GM12878 (cell line): ENCODE data around the gene COMT. TPM values are rescaled to one million over a fixed set of nuclear protein-coding genes. Genes with fewer than 3 reads are reported as not detected.

Source experiments
- CHD1 ChIP-seq: IDR thresholded peaks from 2 replicates; pipeline ENCODE4 v1.6.1; 2012; ENCODE audit warnings: low read depth, low read length, improper control_type of control experiment
- CUX1 ChIP-seq: IDR thresholded peaks from 2 replicates; pipeline ENCODE4 v1.6.1; 2012; ENCODE audit warnings: improper control_type of control experiment, low read depth, low read length; ENCODE audit not compliant: insufficient replicate concordance
- IRF4 ChIP-seq: IDR thresholded peaks from 2 replicates; pipeline ENCODE4 v1.6.1; 2011; ENCODE audit warnings: low read depth, low read length
- MTA2 ChIP-seq: fragments of 450-650 bp; IDR thresholded peaks from 2 replicates; pipeline ENCODE4 v1.6.1; 2016; ENCODE audit warnings: low read depth, mild to moderate bottlenecking, moderate library complexity
- PKNOX1 ChIP-seq: fragments of 450-650 bp; IDR thresholded peaks from 2 replicates; pipeline ENCODE4 v1.6.1; 2016; ENCODE audit warnings: mild to moderate bottlenecking
- RB1 ChIP-seq: fragments of 450-650 bp; formaldehyde crosslinking; IDR thresholded peaks from 2 replicates; pipeline ENCODE4 v1.6.1; 2017; ENCODE audit warnings: mild to moderate bottlenecking, borderline replicate concordance
- TBL1XR1 ChIP-seq: IDR thresholded peaks from 2 replicates; pipeline ENCODE4 v1.6.1; 2012; ENCODE audit warnings: low read depth, low read length, improper control_type of control experiment
- ZNF24 ChIP-seq: fragments of 450-650 bp; IDR thresholded peaks from 2 replicates; pipeline ENCODE4 v1.6.1; 2017; ENCODE audit warnings: antibody characterized with exemption, mild to moderate bottlenecking
- ZNF384 ChIP-seq: IDR thresholded peaks from 2 replicates; pipeline ENCODE4 v1.6.1; 2012; ENCODE audit warnings: low read depth, mild to moderate bottlenecking, low read length, improper control_type of control experiment, borderline replicate concordance
- polyA plus RNA-seq, 11 experiments: library from polyadenylated mRNA; depleted of rRNA in 4 of 11; unstranded in 6 of 11; stranded (reverse) in 5 of 11; fragments of >200 nt; fragmentation: Nextera tagmentation in 4 of 11; fragmentation: Illumina TruSeq in 1 of 11; extraction: Ambion mirVana in 4 of 11; extraction: Trizol in 1 of 11; gene quantifications; 1 replicate in 1 of 11; 2 replicates in 10 of 11; pipeline versions ENCODE4 v1.2.1 to v1.2.3, GENCODE V29; 2011 to 2016; ENCODE audit warnings: inconsistent platforms in 2 of 11, missing spikeins in 2 of 11, low read depth in 1 of 11
- total RNA-seq, 4 experiments: library from RNA; depleted of rRNA in 3 of 4; stranded (reverse); fragments of >200 nt in 3 of 4; fragmentation: Illumina TruSeq in 1 of 4; extraction: Trizol in 1 of 4; gene quantifications; 2 replicates each; pipeline versions ENCODE4 v1.2.1 to v1.2.3, GENCODE V29; 2013 to 2021

The COMT gene
- total and polyA plus RNA-seq, 10 of the 15 experiments (the other 5 are each of a cell fraction or from before 2014, with no cell fraction given): 4.5 to 152 (median 66.1) TPM

DNA sequence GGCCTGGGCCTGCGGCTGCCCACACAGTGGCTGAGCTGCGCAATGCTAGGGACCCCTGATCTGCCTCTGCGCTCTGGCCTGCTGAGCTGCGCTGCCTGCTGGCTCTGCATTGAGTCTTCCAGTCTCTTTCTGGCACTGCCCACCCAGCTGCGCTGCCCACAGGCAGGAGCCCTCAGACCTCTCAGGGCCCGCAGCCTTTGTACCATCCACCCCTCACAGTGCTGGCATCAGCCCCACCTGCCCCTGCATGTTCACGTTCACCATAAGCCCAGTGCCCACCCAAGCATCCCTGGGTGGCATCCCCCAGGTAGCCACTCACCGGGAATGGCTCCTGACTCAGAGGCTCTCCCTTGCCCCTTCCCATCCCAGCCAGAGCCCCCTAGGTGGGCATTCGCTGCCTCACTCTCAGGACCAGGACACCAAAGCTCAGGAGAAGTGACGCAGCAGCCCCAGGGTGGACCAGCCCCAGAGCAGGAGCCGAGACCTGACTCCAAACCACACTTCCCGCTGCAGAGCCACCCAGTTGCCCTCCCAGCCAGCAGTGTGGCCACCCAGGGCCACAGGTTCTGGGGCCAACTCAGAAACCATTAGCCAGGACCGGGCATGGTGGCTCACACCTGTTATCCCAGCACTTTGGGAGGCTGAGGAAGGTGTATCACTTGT lies 21.7 kb upstream of the COMT start (continued):
- no peak for TF ChIP-seq CUX1
- TF ChIP-seq CHD1: no peak
- TF ChIP-seq PKNOX1: no peak
- no peak for TF ChIP-seq ZNF24
- TF ChIP-seq MTA2: no peak
- no peak for TF ChIP-seq IRF4
- no peak for TF ChIP-seq RB1
- no peak for TF ChIP-seq TBL1XR1
- TF ChIP-seq ZNF384: no peak
- TF ChIP-seq, all 136 proteins: peak for 0
